ENCODE data around the gene ANKRD42. TPM values are rescaled to one million over a fixed set of nuclear protein-coding genes. Genes with fewer than 3 reads are reported as not detected.
A peak's percentile ranks its signal among the peaks of the same experiment; 100 is the strongest.

ANKRD42 gene
- total and polyA plus RNA-seq, 9 of the 15 experiments (the other 6 are each of a cell fraction or from before 2014, with no cell fraction given): 2.8 to 9.1 (median 6.1) TPM

DNA sequence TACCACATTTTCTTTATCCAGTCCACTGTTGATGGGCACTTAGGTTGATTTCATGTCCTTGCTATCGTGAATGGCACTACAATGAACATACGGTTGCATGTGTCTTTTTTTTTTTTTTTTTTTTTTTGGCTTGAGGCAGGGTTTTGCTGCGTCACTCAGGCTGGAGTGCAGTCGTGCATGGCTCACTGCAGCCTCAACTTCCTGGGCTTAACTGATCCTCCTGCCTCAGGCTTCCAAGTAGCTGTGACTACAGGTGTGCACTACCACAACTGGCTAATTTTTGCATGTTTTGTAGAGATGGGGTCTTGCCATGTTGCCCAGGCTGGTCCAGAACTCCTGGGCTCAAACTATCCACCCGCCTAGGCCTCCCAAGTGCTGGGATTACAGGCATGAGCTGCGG is 94.1 kb downstream of the ANKRD42 start (continued):
- no peak for TF ChIP-seq ZNF347 (CRISPR knock-in tag; IDR thresholded peaks at IDR 0.05; ENCODE audit: low read depth)
- no peak for TF ChIP-seq FOXP1 (CRISPR knock-in tag; IDR thresholded peaks at IDR 0.05)
- no peak for TF ChIP-seq ZNF3 (CRISPR knock-in tag; IDR thresholded peaks at IDR 0.05)
- TF ChIP-seq NONO (IDR thresholded peaks at IDR 0.05; ENCODE audit: low read depth in 2 of 2, low read length in 1 of 2): no peak
- TF ChIP-seq, protein P1, sequence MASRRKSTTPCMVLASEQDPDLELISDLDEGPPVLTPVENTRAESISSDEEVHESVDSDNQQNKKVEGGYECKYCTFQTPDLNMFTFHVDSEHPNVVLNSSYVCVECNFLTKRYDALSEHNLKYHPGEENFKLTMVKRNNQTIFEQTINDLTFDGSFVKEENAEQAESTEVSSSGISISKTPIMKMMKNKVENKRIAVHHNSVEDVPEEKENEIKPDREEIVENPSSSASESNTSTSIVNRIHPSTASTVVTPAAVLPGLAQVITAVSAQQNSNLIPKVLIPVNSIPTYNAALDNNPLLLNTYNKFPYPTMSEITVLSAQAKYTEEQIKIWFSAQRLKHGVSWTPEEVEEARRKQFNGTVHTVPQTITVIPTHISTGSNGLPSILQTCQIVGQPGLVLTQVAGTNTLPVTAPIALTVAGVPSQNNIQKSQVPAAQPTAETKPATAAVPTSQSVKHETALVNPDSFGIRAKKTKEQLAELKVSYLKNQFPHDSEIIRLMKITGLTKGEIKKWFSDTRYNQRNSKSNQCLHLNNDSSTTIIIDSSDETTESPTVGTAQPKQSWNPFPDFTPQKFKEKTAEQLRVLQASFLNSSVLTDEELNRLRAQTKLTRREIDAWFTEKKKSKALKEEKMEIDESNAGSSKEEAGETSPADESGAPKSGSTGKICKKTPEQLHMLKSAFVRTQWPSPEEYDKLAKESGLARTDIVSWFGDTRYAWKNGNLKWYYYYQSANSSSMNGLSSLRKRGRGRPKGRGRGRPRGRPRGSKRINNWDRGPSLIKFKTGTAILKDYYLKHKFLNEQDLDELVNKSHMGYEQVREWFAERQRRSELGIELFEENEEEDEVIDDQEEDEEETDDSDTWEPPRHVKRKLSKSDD (conservative IDR thresholded peaks at IDR 0.05; ENCODE audit: low read length): no peak
- TF ChIP-seq, protein P2, sequence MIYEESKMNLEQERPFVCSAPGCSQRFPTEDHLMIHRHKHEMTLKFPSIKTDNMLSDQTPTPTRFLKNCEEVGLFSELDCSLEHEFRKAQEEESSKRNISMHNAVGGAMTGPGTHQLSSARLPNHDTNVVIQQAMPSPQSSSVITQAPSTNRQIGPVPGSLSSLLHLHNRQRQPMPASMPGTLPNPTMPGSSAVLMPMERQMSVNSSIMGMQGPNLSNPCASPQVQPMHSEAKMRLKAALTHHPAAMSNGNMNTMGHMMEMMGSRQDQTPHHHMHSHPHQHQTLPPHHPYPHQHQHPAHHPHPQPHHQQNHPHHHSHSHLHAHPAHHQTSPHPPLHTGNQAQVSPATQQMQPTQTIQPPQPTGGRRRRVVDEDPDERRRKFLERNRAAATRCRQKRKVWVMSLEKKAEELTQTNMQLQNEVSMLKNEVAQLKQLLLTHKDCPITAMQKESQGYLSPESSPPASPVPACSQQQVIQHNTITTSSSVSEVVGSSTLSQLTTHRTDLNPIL (CRISPR knock-in tag; IDR thresholded peaks at IDR 0.05): no peak
- TF ChIP-seq FOXK2 (conservative IDR thresholded peaks at IDR 0.05 in 1 of 2, IDR thresholded peaks at IDR 0.05 in 1 of 2; ENCODE audit: low read depth in 2 of 2): 0 out of 4 replicates have a peak, but pooled peaks of 1 of the 2 experiments have one; percentile 13
- peak; percentile 45; the same call in 1 of the 2 replicates for TF ChIP-seq EP400 (IDR thresholded peaks at IDR 0.05)
- TF ChIP-seq NFE2 (IDR thresholded peaks at IDR 0.05; ENCODE audit: low read depth): peak; percentile 92
- no peak for TF ChIP-seq HDAC1 (IDR thresholded peaks at IDR 0.05)
- TF ChIP-seq DACH1 (IDR thresholded peaks at IDR 0.05; ENCODE audit: partially characterized antibody): no peak
- TF ChIP-seq, protein P3, sequence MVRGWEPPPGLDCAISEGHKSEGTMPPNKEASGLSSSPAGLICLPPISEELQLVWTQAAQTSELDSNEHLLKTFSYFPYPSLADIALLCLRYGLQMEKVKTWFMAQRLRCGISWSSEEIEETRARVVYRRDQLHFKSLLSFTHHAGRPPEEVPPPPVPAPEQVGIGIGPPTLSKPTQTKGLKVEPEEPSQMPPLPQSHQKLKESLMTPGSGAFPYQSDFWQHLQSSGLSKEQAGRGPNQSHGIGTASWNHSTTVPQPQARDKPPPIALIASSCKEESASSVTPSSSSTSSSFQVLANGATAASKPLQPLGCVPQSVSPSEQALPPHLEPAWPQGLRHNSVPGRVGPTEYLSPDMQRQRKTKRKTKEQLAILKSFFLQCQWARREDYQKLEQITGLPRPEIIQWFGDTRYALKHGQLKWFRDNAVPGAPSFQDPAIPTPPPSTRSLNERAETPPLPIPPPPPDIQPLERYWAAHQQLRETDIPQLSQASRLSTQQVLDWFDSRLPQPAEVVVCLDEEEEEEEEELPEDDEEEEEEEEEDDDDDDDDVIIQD (CRISPR knock-in tag; IDR thresholded peaks at IDR 0.05): no peak
- no peak for TF ChIP-seq FOXJ3 (CRISPR knock-in tag; IDR thresholded peaks at IDR 0.05)
- TF ChIP-seq BCOR (IDR thresholded peaks at IDR 0.05): 0 out of 2 replicates have a peak, but pooled peaks have one; percentile 19
- TF ChIP-seq ZBTB1 (CRISPR knock-in tag; IDR thresholded peaks at IDR 0.05; ENCODE audit: borderline replicate concordance, low read depth): no peak
- TF ChIP-seq ATF1 (CRISPR knock-in tag; IDR thresholded peaks at IDR 0.05): no peak
- TF ChIP-seq ATF1 (tag; IDR thresholded peaks at IDR 0.05): peak; percentile 17; the same call in 1 of the 2 replicates
- TF ChIP-seq JUND (IDR thresholded peaks at IDR 0.05; ENCODE audit: borderline replicate concordance, low read depth, low read length): peak; percentile 25; the same call in 1 of the 2 replicates
- peak; percentile 57; the same call in 1 of the 3 replicates for TF ChIP-seq JUND (tag; IDR thresholded peaks at IDR 0.05; ENCODE audit: borderline replicate concordance, low read depth, low read length)
- TF ChIP-seq RBM17 (IDR thresholded peaks at IDR 0.05; ENCODE audit: borderline replicate concordance, low read depth, low read length): no peak
- TF ChIP-seq CREM (IDR thresholded peaks at IDR 0.05; ENCODE audit: low read depth): peak; percentile 49; the same call in 1 of the 2 replicates
- TF ChIP-seq ZBTB7A (IDR thresholded peaks at IDR 0.05; ENCODE audit: borderline replicate concordance, control insufficient read depth, low read depth, low read length): no peak
- no peak for TF ChIP-seq BMI1 (IDR thresholded peaks at IDR 0.05; ENCODE audit: low read length)
- no peak for TF ChIP-seq CC2D1A (IDR thresholded peaks at IDR 0.05)
